ENCODE data around the gene NEDD8. TPM values are rescaled to one million over a fixed set of nuclear protein-coding genes. Genes with fewer than 3 reads are reported as not detected.
"Not testable (repeated sequence)": the region's sequence is repeated elsewhere in the genome, so short reads cannot be mapped to it uniquely, and the experiment has no call there.

Gene NEDD8
- polyA plus RNA-seq, 1 experiment, result 242 TPM

GRCh38 chr14:24250354-24250753 lies 18.2 kb upstream of the NEDD8 start:
- POLR2A ChIA-PET, result no interaction called here
- CTCF ChIA-PET, result interaction anchor here (0.7 to 4.0 kb wide), 8 partner anchors 7 to 54 kb away, joined by 3 to 28 read pairs (median 4); partner anchors contain the start of genes DHRS1, RABGGTA and TINF2
- H3K36me3 ChIP-seq (ENCODE audit: control insufficient read depth, insufficient read depth, low read length), result peaks cover 1% of the 10 kb centered on the region; the same call in 1 of the 2 replicates

GRCh38 chr14:24249230-24250021 lies 17.3 kb upstream of the NEDD8 start:
- ChIA-PET CTCF (interaction anchor here (1.2 to 11.1 kb wide), 2 partner anchors 21 to 49 kb away, joined by 3 to 205 read pairs; partner anchors contain the start of genes DHRS1 and NOP9), POLR2A (no interaction called here)
- TF ChIP-seq CTCF (IDR thresholded peaks at IDR 0.05; ENCODE audit: insufficient read depth, low read depth, low read length), result no peak
- Histone ChIP-seq H3K36me3 (ENCODE audit: control insufficient read depth, insufficient read depth, low read length) (no peaks in the 10 kb centered on the region), H3K27me3 (ENCODE audit: control insufficient read depth, insufficient read depth, low read length) (no peaks in the 10 kb centered on the region), H3K4me3 (ENCODE audit: low read depth, low read length) (no peak overlapping the region)
- DNase-seq (ENCODE audit: low read depth), result no peak

More at GRCh38 chr14:24250354-24250753, 18.2 kb upstream of the NEDD8 start:
- TF ChIP-seq CTCF (IDR thresholded peaks at IDR 0.05; ENCODE audit: insufficient read depth, low read depth, low read length), result no peak
- Histone ChIP-seq H3K4me3 (ENCODE audit: low read depth, low read length) (no peak overlapping the region), H3K27me3 (ENCODE audit: control insufficient read depth, insufficient read depth, low read length) (no peaks in the 10 kb centered on the region)
- DNase-seq (ENCODE audit: low read depth), result no peak

GRCh38 chr14:24247422-24247821 lies 15.3 kb upstream of the NEDD8 start:
- no peak for TF ChIP-seq CTCF (IDR thresholded peaks at IDR 0.05; ENCODE audit: insufficient read depth, low read depth, low read length)
- POLR2A ChIA-PET, result no interaction called here
- no peaks in the 10 kb centered on the region; the same call in 1 of the 2 replicates for H3K36me3 ChIP-seq (ENCODE audit: control insufficient read depth, insufficient read depth, low read length)
- no peak overlapping the region for H3K4me3 ChIP-seq (ENCODE audit: low read depth, low read length)
- H3K27me3 ChIP-seq (ENCODE audit: control insufficient read depth, insufficient read depth, low read length), result no peaks in the 10 kb centered on the region
- no peak for DNase-seq (ENCODE audit: low read depth)
- CTCF ChIA-PET, result interaction anchor here (1.0 to 11.1 kb wide), 3 partner anchors 24 to 66 kb away, joined by 4 to 205 read pairs (median 9); partner anchors contain the start of genes DHRS1, NOP9 and RABGGTA

- H3K4me3 ChIP-seq (ENCODE audit: low read depth, low read length), result no peak overlapping the region
- H3K27me3 ChIP-seq (ENCODE audit: control insufficient read depth, insufficient read depth, low read length), result no peaks in the 10 kb centered on the region
- no peaks in the 10 kb centered on the region; the same call in 1 of the 2 replicates for H3K36me3 ChIP-seq (ENCODE audit: control insufficient read depth, insufficient read depth, low read length)
- ChIA-PET CTCF (interaction anchor here (0.9 to 11.1 kb wide), 6 partner anchors 24 to 186 kb away, joined by 3 to 205 read pairs (median 5); partner anchors contain the start of genes DHRS1, NOP9 and RABGGTA), POLR2A (no interaction called here)
- TF ChIP-seq CTCF (IDR thresholded peaks at IDR 0.05; ENCODE audit: insufficient read depth, low read depth, low read length), result no peak
- no peak for DNase-seq (ENCODE audit: low read depth)
Observed at GRCh38 chr14:24246765-24247212, 14.6 kb upstream of the NEDD8 start.

GRCh38 chr14:24245350-24245749 lies 13.2 kb upstream of the NEDD8 start:
- CTCF ChIA-PET, result interaction anchor here (0.7 to 11.1 kb wide), 5 partner anchors 8 to 65 kb away, joined by 3 to 205 read pairs (median 4); partner anchors contain the start of genes DHRS1, LTB4R2, NOP9 and RABGGTA
- POLR2A ChIA-PET; H3K36me3 ChIP-seq (ENCODE audit: control insufficient read depth, insufficient read depth, low read length); H3K4me3 ChIP-seq (ENCODE audit: low read depth, low read length); DNase-seq (ENCODE audit: low read depth); H3K27me3 ChIP-seq (ENCODE audit: control insufficient read depth, insufficient read depth, low read length): not testable (repeated sequence)
